ENCODE data around the gene DCST2. TPM values are rescaled to one million over a fixed set of nuclear protein-coding genes. Genes with fewer than 3 reads are reported as not detected.

DCST2 gene
- total and polyA plus RNA-seq, 2 of the 8 experiments (the other 6 are each of a cell fraction or from before 2014, with no cell fraction given), result 0.43 to 2.1 TPM

DNA sequence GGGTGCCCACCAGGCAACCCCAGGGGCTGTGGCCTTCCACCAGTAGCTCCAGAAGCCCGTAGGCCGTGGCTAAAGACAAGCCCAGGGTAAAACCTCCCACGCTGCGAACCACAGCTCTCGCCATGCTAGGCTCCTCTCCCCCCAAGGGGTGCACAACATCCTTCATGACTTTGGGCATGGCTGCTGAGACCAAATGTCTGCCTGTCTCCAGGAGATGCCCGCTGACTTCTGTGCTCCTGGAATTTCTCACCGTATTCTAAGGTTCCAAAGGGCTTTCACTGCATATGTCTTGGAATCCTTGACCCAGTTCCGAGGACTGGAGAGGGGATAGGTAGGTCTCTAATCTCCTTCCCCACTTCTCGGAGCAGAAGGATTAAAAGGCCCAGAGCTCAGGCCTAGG, at the start of gene DCST2, which contains the start of gene DCST1 (continued):
- TF ChIP-seq ZNF274 (IDR thresholded peaks at IDR 0.05; ENCODE audit: borderline replicate concordance, extremely low read depth, low read length) (no peak), EP300 (IDR thresholded peaks at IDR 0.05; ENCODE audit: borderline replicate concordance in 1 of 2, low read depth in 2 of 2, low read length in 2 of 2) (no peak), SP1 (IDR thresholded peaks at IDR 0.05; ENCODE audit: low read depth, low read length) (no peak), EGR1 (IDR thresholded peaks at IDR 0.05; ENCODE audit: borderline replicate concordance, low read depth, low read length) (no peak), CBX5 (IDR thresholded peaks at IDR 0.05; ENCODE audit: low read depth, low read length) (no peak), NANOG (IDR thresholded peaks at IDR 0.05; ENCODE audit: insufficient read depth, low read depth, low read length, poor library complexity, severe bottlenecking) (no peak)
- TF ChIP-seq, protein P1, sequence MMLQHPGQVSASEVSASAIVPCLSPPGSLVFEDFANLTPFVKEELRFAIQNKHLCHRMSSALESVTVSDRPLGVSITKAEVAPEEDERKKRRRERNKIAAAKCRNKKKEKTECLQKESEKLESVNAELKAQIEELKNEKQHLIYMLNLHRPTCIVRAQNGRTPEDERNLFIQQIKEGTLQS (IDR thresholded peaks at IDR 0.05; ENCODE audit: insufficient read depth, low read depth, low read length), result no peak

Data from H1 (cell line).